C4-2B (cell line): ENCODE data around the gene NTNG1.

ENCODE experiments used
- ZFX ChIP-seq: fragments of 450-650 bp; IDR thresholded peaks from 2 replicates; pipeline ENCODE4 v1.6.1; 2017
- TF ChIP-seq, protein P1 (sequence below): fragments of 450-650 bp; conservative IDR thresholded peaks from 2 replicates; pipeline ENCODE4 v1.5.1; 2017; ENCODE audit warnings: mild to moderate bottlenecking

DNA sequence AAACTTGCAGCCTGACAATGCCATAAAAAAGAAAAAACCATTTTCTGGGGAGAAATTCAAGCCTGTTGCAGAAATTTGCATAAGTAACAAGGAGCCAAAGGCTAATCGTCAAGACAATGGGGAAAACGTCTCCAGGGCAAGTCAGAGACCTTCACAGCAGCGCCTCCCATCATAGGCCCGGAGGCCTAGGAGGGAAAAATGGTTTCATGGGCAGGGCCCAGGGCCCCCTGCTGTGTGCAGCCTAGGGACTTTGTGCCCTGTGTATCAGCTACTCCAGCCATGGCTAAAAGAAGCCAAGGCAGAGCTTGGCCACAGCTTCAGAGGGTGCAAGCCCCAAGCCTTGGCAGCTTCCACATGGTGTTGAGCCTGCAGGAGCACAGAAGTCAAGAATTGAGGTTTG lies 369.5 kb downstream of the NTNG1 start:
- TF ChIP-seq, protein P1, sequence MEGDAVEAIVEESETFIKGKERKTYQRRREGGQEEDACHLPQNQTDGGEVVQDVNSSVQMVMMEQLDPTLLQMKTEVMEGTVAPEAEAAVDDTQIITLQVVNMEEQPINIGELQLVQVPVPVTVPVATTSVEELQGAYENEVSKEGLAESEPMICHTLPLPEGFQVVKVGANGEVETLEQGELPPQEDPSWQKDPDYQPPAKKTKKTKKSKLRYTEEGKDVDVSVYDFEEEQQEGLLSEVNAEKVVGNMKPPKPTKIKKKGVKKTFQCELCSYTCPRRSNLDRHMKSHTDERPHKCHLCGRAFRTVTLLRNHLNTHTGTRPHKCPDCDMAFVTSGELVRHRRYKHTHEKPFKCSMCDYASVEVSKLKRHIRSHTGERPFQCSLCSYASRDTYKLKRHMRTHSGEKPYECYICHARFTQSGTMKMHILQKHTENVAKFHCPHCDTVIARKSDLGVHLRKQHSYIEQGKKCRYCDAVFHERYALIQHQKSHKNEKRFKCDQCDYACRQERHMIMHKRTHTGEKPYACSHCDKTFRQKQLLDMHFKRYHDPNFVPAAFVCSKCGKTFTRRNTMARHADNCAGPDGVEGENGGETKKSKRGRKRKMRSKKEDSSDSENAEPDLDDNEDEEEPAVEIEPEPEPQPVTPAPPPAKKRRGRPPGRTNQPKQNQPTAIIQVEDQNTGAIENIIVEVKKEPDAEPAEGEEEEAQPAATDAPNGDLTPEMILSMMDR = no peak
- no peak for TF ChIP-seq ZFX
